ENCODE data around the gene CAPS2. TPM values are rescaled to one million over a fixed set of nuclear protein-coding genes. Genes with fewer than 3 reads are reported as not detected.

CAPS2 gene
- total RNA-seq, 2 experiments from 2014 or later = 3.1 to 4.1 TPM

GRCh38 chr12:75302225-75302624, 27.9 kb downstream of the CAPS2 start:
- ChIA-PET CTCF (no interaction called here), POLR2A (no interaction called here)
- no peak overlapping the region for H3K4me3 Mint-ChIP-seq
- DNase-seq (no peak), ATAC-seq (no peak)
- H3K27me3 Mint-ChIP-seq (ENCODE audit: low read depth) = no peaks in the 10 kb centered on the region
- H3K4me1 Mint-ChIP-seq (ENCODE audit: low read depth) = no peaks in the 10 kb centered on the region
- H3K27ac Mint-ChIP-seq = no peak overlapping the region
- no peaks in the 10 kb centered on the region for H3K36me3 Mint-ChIP-seq (ENCODE audit: low read depth)
- H3K9me3 Mint-ChIP-seq (ENCODE audit: insufficient read depth) = no peaks in the 10 kb centered on the region

GRCh38 chr12:75294797-75295196, 35.3 kb downstream of the CAPS2 start:
- CTCF ChIA-PET = no interaction called here
- POLR2A ChIA-PET = interaction anchor here (0.7 kb wide), 1 partner anchor 756 kb away, joined by 3 read pairs; no protein-coding TSS in a partner anchor
- H3K36me3 Mint-ChIP-seq (ENCODE audit: low read depth) = no peaks in the 10 kb centered on the region
- H3K27ac Mint-ChIP-seq = no peak overlapping the region
- H3K27me3 Mint-ChIP-seq (ENCODE audit: low read depth) = no peaks in the 10 kb centered on the region
- ATAC-seq (no peak), DNase-seq (no peak)
- no peaks in the 10 kb centered on the region for H3K9me3 Mint-ChIP-seq (ENCODE audit: insufficient read depth)
- no peak overlapping the region for H3K4me3 Mint-ChIP-seq
- H3K4me1 Mint-ChIP-seq (ENCODE audit: low read depth) = no peaks in the 10 kb centered on the region

DNA sequence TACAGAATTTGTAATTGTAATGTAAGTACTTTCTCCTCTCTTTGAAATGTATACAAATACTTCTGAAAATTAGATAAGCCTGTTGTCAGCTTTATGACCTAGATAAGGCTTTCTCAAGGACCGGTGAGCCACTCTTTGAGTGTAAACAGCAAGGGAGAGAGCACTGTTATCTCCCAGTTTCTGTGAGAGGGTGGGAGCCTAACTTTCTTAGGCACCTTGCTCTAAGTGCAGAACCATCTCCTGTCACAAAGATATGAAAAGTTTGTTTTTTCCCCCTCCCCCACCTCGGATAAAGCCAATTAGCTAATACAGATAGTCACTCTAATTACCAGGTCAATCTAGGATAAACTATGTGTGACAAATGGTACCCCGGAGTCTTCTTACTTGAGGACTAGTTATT, 35.8 kb downstream of the CAPS2 start:
- no peak for DNase-seq
- H3K27me3 Mint-ChIP-seq (ENCODE audit: low read depth) = no peaks in the 10 kb centered on the region

GRCh38 chr12:75291014-75291413, 39.1 kb downstream of the CAPS2 start:
- DNase-seq (no peak), ATAC-seq (no peak)
- H3K4me1 Mint-ChIP-seq (ENCODE audit: low read depth) = no peaks in the 10 kb centered on the region
- CTCF ChIA-PET = no interaction called here
- no peaks in the 10 kb centered on the region for H3K9me3 Mint-ChIP-seq (ENCODE audit: insufficient read depth)
- POLR2A ChIA-PET = no interaction called here
- no peaks in the 10 kb centered on the region for H3K36me3 Mint-ChIP-seq (ENCODE audit: low read depth)
- peaks cover 2% of the 10 kb centered on the region for H3K27me3 Mint-ChIP-seq (ENCODE audit: low read depth)
- no peak overlapping the region for H3K4me3 Mint-ChIP-seq
- no peak overlapping the region for H3K27ac Mint-ChIP-seq

More for the DNA sequence above, 35.8 kb downstream of the CAPS2 start:
- Mint-ChIP-seq H3K27ac (no peak overlapping the region), H3K36me3 (ENCODE audit: low read depth) (no peaks in the 10 kb centered on the region), H3K4me3 (no peak overlapping the region), H3K4me1 (ENCODE audit: low read depth) (no peaks in the 10 kb centered on the region), H3K9me3 (ENCODE audit: insufficient read depth) (no peaks in the 10 kb centered on the region)
- POLR2A ChIA-PET = interaction anchor here (0.7 kb wide), 1 partner anchor 756 kb away, joined by 3 read pairs; no protein-coding TSS in a partner anchor
- CTCF ChIA-PET = no interaction called here
- ATAC-seq = no peak

- no peaks in the 10 kb centered on the region for H3K4me1 Mint-ChIP-seq (ENCODE audit: low read depth)
- DNase-seq = no peak
- POLR2A ChIA-PET = no interaction called here
- ATAC-seq = no peak
- H3K4me3 Mint-ChIP-seq = no peak overlapping the region
- H3K9me3 Mint-ChIP-seq (ENCODE audit: insufficient read depth) = no peaks in the 10 kb centered on the region
- peaks cover 2% of the 10 kb centered on the region for H3K27me3 Mint-ChIP-seq (ENCODE audit: low read depth)
- H3K36me3 Mint-ChIP-seq (ENCODE audit: low read depth) = no peaks in the 10 kb centered on the region
- CTCF ChIA-PET = interaction anchor here (1.6 kb wide), 1 partner anchor 600 kb away, joined by 5 read pairs; no protein-coding TSS in a partner anchor
- H3K27ac Mint-ChIP-seq = no peak overlapping the region
These were observed 40.4 kb downstream of the CAPS2 start for GRCh38 chr12:75289753-75290152.

GRCh38 chr12:75288860-75289259, 41.3 kb downstream of the CAPS2 start:
- DNase-seq (no peak), ATAC-seq (no peak)
- H3K27ac Mint-ChIP-seq = no peak overlapping the region
- no peaks in the 10 kb centered on the region for H3K4me1 Mint-ChIP-seq (ENCODE audit: low read depth)
- POLR2A ChIA-PET = no interaction called here
- CTCF ChIA-PET = interaction anchor here (1.1 to 1.6 kb wide), 2 partner anchors 9 to 600 kb away, joined by 5 to 6 read pairs; no protein-coding TSS in a partner anchor
- H3K4me3 Mint-ChIP-seq = no peak overlapping the region
- peaks cover 2% of the 10 kb centered on the region for H3K27me3 Mint-ChIP-seq (ENCODE audit: low read depth)
- H3K9me3 Mint-ChIP-seq (ENCODE audit: insufficient read depth) = no peaks in the 10 kb centered on the region
- H3K36me3 Mint-ChIP-seq (ENCODE audit: low read depth) = no peaks in the 10 kb centered on the region

- H3K36me3 Mint-ChIP-seq (ENCODE audit: low read depth) = no peaks in the 10 kb centered on the region
- CTCF ChIA-PET = no interaction called here
- H3K4me3 Mint-ChIP-seq = no peak overlapping the region
These were observed 54.4 kb downstream of the CAPS2 start for GRCh38 chr12:75275702-75276101.

DNA sequence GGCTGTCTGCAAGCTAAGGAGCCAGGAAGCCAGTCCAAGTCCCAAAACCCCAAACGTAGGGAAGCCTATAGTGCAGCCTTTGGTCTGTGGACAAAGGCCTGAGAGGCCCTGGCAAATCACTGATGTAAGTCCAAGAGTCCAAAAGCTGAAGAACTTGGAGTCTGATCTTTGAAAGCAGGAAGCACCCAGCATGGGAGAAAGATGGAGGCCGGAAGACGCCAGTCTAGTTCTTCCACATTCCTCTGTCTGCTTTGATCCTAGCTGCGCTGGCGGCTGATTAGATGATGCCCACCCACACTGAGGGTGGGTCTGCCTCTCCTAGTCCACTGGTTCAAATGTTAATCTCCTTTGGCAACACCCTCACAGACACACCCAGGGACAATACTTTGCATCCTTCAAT, 58.5 kb downstream of the CAPS2 start:
- Mint-ChIP-seq H3K36me3 (ENCODE audit: low read depth) (no peaks in the 10 kb centered on the region), H3K27me3 (ENCODE audit: low read depth) (no peaks in the 10 kb centered on the region), H3K9me3 (ENCODE audit: insufficient read depth) (no peaks in the 10 kb centered on the region), H3K4me1 (ENCODE audit: low read depth) (no peaks in the 10 kb centered on the region), H3K4me3 (no peak overlapping the region), H3K27ac (no peak overlapping the region)
- ATAC-seq (no peak), DNase-seq (no peak)
- CTCF ChIA-PET = no interaction called here
- POLR2A ChIA-PET = no interaction called here

More at GRCh38 chr12:75275702-75276101, 54.4 kb downstream of the CAPS2 start:
- H3K4me1 Mint-ChIP-seq (ENCODE audit: low read depth) = no peaks in the 10 kb centered on the region
- no peak for ATAC-seq
- no peaks in the 10 kb centered on the region for H3K9me3 Mint-ChIP-seq (ENCODE audit: insufficient read depth)
- H3K27ac Mint-ChIP-seq = no peak overlapping the region
- no peak for DNase-seq
- no peaks in the 10 kb centered on the region for H3K27me3 Mint-ChIP-seq (ENCODE audit: low read depth)
- POLR2A ChIA-PET = no interaction called here

- ChIA-PET POLR2A (no interaction called here), CTCF (no interaction called here)
- Mint-ChIP-seq H3K9me3 (ENCODE audit: insufficient read depth) (no peaks in the 10 kb centered on the region), H3K4me1 (ENCODE audit: low read depth) (no peaks in the 10 kb centered on the region), H3K4me3 (no peak overlapping the region), H3K36me3 (ENCODE audit: low read depth) (no peaks in the 10 kb centered on the region), H3K27ac (no peak overlapping the region), H3K27me3 (ENCODE audit: low read depth) (no peaks in the 10 kb centered on the region)
- DNase-seq = no peak
- ATAC-seq = no peak
These were observed 60.0 kb downstream of the CAPS2 start for GRCh38 chr12:75270157-75270556.

- DNase-seq (no peak), ATAC-seq (no peak)
- ChIA-PET CTCF (no interaction called here), POLR2A (no interaction called here)
- no peaks in the 10 kb centered on the region for H3K36me3 Mint-ChIP-seq (ENCODE audit: low read depth)
- no peaks in the 10 kb centered on the region for H3K4me1 Mint-ChIP-seq (ENCODE audit: low read depth)
- no peaks in the 10 kb centered on the region for H3K9me3 Mint-ChIP-seq (ENCODE audit: insufficient read depth)
- H3K4me3 Mint-ChIP-seq = no peak overlapping the region
- H3K27me3 Mint-ChIP-seq (ENCODE audit: low read depth) = no peaks in the 10 kb centered on the region
- H3K27ac Mint-ChIP-seq = no peak overlapping the region
These were observed 60.9 kb downstream of the CAPS2 start for GRCh38 chr12:75269209-75269608.

DNA sequence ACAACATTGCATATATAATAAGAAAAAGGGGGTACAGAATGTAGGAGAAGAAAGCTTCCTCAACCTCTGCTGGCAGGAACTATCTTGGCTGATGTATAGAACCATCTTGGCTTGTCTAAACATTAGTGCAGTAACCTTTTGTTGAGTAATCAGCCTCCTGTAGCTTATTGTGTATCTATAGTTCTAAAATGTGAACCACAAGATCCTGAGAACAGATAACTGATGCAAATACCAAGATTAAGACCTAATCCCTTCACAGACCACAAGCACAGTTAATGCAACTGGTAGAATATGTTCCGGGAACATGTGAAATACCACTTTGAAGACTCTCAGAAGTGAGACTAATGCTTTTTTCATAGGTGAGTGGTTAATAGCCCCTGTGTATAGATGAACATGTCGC, 69.8 kb downstream of the CAPS2 start:
- ATAC-seq (no peak), DNase-seq (no peak)
- peaks cover 16% of the 10 kb centered on the region for H3K4me1 Mint-ChIP-seq (ENCODE audit: low read depth)
- H3K4me3 Mint-ChIP-seq = no peak overlapping the region
- H3K36me3 Mint-ChIP-seq (ENCODE audit: low read depth) = no peaks in the 10 kb centered on the region
- H3K27me3 Mint-ChIP-seq (ENCODE audit: low read depth) = no peaks in the 10 kb centered on the region
- H3K27ac Mint-ChIP-seq = no peak overlapping the region
- CTCF ChIA-PET = no interaction called here
- POLR2A ChIA-PET = no interaction called here
- H3K9me3 Mint-ChIP-seq (ENCODE audit: insufficient read depth) = no peaks in the 10 kb centered on the region

DNA sequence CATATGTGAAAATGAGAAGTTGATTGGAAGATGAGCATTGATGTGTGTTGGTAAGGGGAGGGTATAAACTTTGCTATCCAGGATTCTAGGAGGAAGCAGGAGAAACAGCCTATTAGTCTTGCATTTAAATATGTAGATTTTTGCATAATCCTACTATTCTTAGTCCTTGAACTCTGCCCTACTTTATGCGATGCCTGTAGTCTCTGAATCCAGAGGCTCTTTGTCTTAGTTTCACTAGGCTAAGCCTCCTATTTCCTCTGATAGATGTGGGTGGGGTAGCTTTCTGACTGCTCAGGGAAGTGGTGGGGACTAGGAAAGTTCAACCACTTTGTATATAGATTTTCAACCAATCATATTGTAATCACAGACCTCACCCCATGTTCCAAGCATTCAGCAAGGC, 71.0 kb downstream of the CAPS2 start:
- H3K36me3 Mint-ChIP-seq (ENCODE audit: low read depth) = no peaks in the 10 kb centered on the region
- ChIA-PET POLR2A (no interaction called here), CTCF (no interaction called here)
- DNase-seq (no peak), ATAC-seq (no peak)
- H3K4me3 Mint-ChIP-seq = no peak overlapping the region
- peaks cover 16% of the 10 kb centered on the region for H3K4me1 Mint-ChIP-seq (ENCODE audit: low read depth)
- H3K9me3 Mint-ChIP-seq (ENCODE audit: insufficient read depth) = no peaks in the 10 kb centered on the region
- no peaks in the 10 kb centered on the region for H3K27me3 Mint-ChIP-seq (ENCODE audit: low read depth)
- no peak overlapping the region for H3K27ac Mint-ChIP-seq

DNA sequence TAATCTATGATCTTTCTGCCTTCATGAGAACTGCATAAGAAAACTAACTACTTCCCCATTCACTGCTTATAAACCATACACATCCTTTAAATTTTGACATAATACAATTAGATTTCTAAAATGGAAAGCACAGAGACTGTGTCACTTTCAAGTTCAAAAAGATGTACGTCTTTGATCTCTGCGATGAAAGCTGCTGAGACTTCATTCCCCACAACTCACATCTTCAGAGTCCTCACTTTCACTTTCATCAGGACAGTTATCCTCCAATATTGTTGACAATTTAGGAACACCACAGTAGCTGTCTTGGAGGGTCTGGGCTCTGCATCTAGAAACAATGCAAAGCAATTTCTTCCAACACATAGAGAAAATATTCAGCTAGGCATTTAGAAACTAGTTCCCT, 72.6 kb downstream of the CAPS2 start:
- Mint-ChIP-seq H3K27ac (no peak overlapping the region), H3K36me3 (ENCODE audit: low read depth) (no peaks in the 10 kb centered on the region), H3K4me1 (ENCODE audit: low read depth) (peaks cover 16% of the 10 kb centered on the region), H3K4me3 (peak overlapping the region; percentile 13), H3K27me3 (ENCODE audit: low read depth) (no peaks in the 10 kb centered on the region), H3K9me3 (ENCODE audit: insufficient read depth) (no peaks in the 10 kb centered on the region)
- ChIA-PET POLR2A (no interaction called here), CTCF (no interaction called here)
- DNase-seq (no peak), ATAC-seq (peak; percentile 84)

Measured in activated CD8-positive, alpha-beta T cell treated with anti-CD3 and anti-CD28 coated beads, Interleukin-2, amount 10 ng/mL, durations not matched to agents 7 days and 5 days (primary cell).